Fibroblast of pulmonary artery (primary cell): ENCODE results near the gene GIMAP2.

ENCODE experiments used
- DNase-seq: peaks from one replicate; pipeline ENCODE4 v3.0.0-alpha.2; 2010; ENCODE audit warnings: low read depth
- H3K4me3 ChIP-seq: replicated peaks from 2 replicates; pipeline ENCODE4 v1.5.1; 2011; ENCODE audit warnings: low read depth, mild to moderate bottlenecking, control low read depth, low read length, moderate library complexity
- CTCF ChIP-seq: IDR thresholded peaks from 2 replicates; pipeline ENCODE4 v1.5.1; 2011; ENCODE audit warnings: mild to moderate bottlenecking, control low read depth, low read length, inconsistent platforms; ENCODE audit errors: missing control alignments

GIMAP2 gene

GRCh38 chr7:150716939-150717338, 31.4 kb downstream of the GIMAP2 start:
- no peak overlapping the region for H3K4me3 ChIP-seq
- TF ChIP-seq CTCF: no peak
- no peak for DNase-seq

- TF ChIP-seq CTCF: no peak
- H3K4me3 ChIP-seq: no peak overlapping the region
- no peak for DNase-seq
Observed at GRCh38 chr7:150717814-150718420, 32.4 kb downstream of the GIMAP2 start.

- TF ChIP-seq CTCF: no peak
- DNase-seq: no peak
- H3K4me3 ChIP-seq: no peak overlapping the region
Observed at GRCh38 chr7:150719436-150719835, 33.9 kb downstream of the GIMAP2 start.

- no peak for DNase-seq
- no peak for TF ChIP-seq CTCF
- no peak overlapping the region for H3K4me3 ChIP-seq
Observed at GRCh38 chr7:150719960-150720891, 34.7 kb downstream of the GIMAP2 start.

GRCh38 chr7:150721970-150722373, 36.5 kb downstream of the GIMAP2 start:
- DNase-seq: no peak
- H3K4me3 ChIP-seq: no peak overlapping the region
- TF ChIP-seq CTCF: no peak

GRCh38 chr7:150722431-150722931, 37.0 kb downstream of the GIMAP2 start:
- DNase-seq: no peak
- TF ChIP-seq CTCF: no peak
- H3K4me3 ChIP-seq: no peak overlapping the region
